GM19452 (cell line): ENCODE results near the gene PLPP1.
"Not testable (repeated sequence)": the region's sequence is repeated elsewhere in the genome, so short reads cannot be mapped to it uniquely, and the experiment has no call there.

ENCODE experiments used
- ATAC-seq: cut with Tn5 transposase; IDR thresholded peaks from one replicate; pipeline ENCODE4 v1.9.1; 2021; ENCODE audit not compliant: unreplicated experiment

PLPP1 gene

GRCh38 chr5:55547781-55548180 is 13.0 kb upstream of the PLPP1 start:
- ATAC-seq, result no peak

GRCh38 chr5:55546947-55547346 is 12.2 kb upstream of the PLPP1 start:
- no peak for ATAC-seq

- no peak for ATAC-seq
Observed at GRCh38 chr5:55544341-55544740, 9.6 kb upstream of the PLPP1 start.

- no peak for ATAC-seq
Observed at GRCh38 chr5:55541056-55541635, 6.4 kb upstream of the PLPP1 start.

- ATAC-seq, result no peak
Observed at GRCh38 chr5:55540525-55540924, 5.8 kb upstream of the PLPP1 start.

- ATAC-seq, result no peak
Observed at GRCh38 chr5:55540024-55540423, 5.3 kb upstream of the PLPP1 start.

GRCh38 chr5:55538661-55539060 is 3.9 kb upstream of the PLPP1 start:
- ATAC-seq, result no peak

- ATAC-seq, result not testable (repeated sequence)
Observed at GRCh38 chr5:55537315-55537714, 2.6 kb upstream of the PLPP1 start.

GRCh38 chr5:55535199-55535905 is 588 bp upstream of the PLPP1 start:
- ATAC-seq, result peak; percentile 14

- ATAC-seq, result peak; percentile 36
Observed at GRCh38 chr5:55533521-55534435, 986 bp downstream of the PLPP1 start.

- no peak for ATAC-seq
Observed at GRCh38 chr5:55530669-55531068, 4.1 kb downstream of the PLPP1 start.

GRCh38 chr5:55524816-55525215 is 9.9 kb downstream of the PLPP1 start:
- ATAC-seq, result no peak

GRCh38 chr5:55523293-55523692 is 11.5 kb downstream of the PLPP1 start:
- no peak for ATAC-seq

- ATAC-seq, result no peak
Observed at GRCh38 chr5:55521881-55522280, 12.9 kb downstream of the PLPP1 start.

- no peak for ATAC-seq
Observed at GRCh38 chr5:55520117-55520839, 14.5 kb downstream of the PLPP1 start.

GRCh38 chr5:55518831-55519390 is 15.9 kb downstream of the PLPP1 start:
- no peak for ATAC-seq

- ATAC-seq, result no peak
Observed at GRCh38 chr5:55517804-55518203, 17.0 kb downstream of the PLPP1 start.

GRCh38 chr5:55511010-55511409 is 23.8 kb downstream of the PLPP1 start:
- ATAC-seq, result no peak

GRCh38 chr5:55510523-55510880 is 24.3 kb downstream of the PLPP1 start:
- no peak for ATAC-seq

GRCh38 chr5:55509796-55510522 is 24.8 kb downstream of the PLPP1 start:
- no peak for ATAC-seq
